GM20000 (cell line): ENCODE measurements around the gene CFD.

ENCODE experiments used
- DNase-seq: peaks from one replicate; pipeline ENCODE4 v3.0.0; 2012; ENCODE audit warnings: low spot score
- CTCF ChIP-seq: IDR thresholded peaks from 2 replicates; pipeline ENCODE4 v1.5.1; 2012; ENCODE audit warnings: mild to moderate bottlenecking, control low read depth; ENCODE audit errors: extremely low read depth, missing control alignments

Gene CFD

GRCh38 chr19:906480-906879, 47.0 kb downstream of the CFD start:
- TF ChIP-seq CTCF: no peak
- no peak for DNase-seq

- peak; percentile 79 for DNase-seq
- TF ChIP-seq CTCF: no peak
Observed at GRCh38 chr19:907183-907853, 47.9 kb downstream of the CFD start.

- no peak for TF ChIP-seq CTCF
- no peak for DNase-seq
Observed at GRCh38 chr19:911197-912033, 52.0 kb downstream of the CFD start.

GRCh38 chr19:912181-913079, 53.0 kb downstream of the CFD start:
- peak; percentile 76 for DNase-seq
- no peak for TF ChIP-seq CTCF
